ENCODE data around the gene SLIT3.

The SLIT3 gene

GRCh38 chr5:168734620-168735300, 566.2 kb downstream of the SLIT3 start:
- Histone ChIP-seq H3K4me3 (ENCODE audit: low read depth, low read length) (no peak overlapping the region), H3K4me1 (ENCODE audit: control insufficient read depth, insufficient read depth, low read length) (no peaks in the 10 kb centered on the region), H3K36me3 (ENCODE audit: control insufficient read depth in 2 of 2, insufficient read depth in 1 of 2, low read length in 2 of 2) (no peaks in the 10 kb centered on the region), H3K27ac (ENCODE audit: extremely low read depth, low read depth, low read length) (no peak overlapping the region), H3K9me3 (ENCODE audit: control insufficient read depth, insufficient read depth, low read depth, low read length) (no peaks in the 10 kb centered on the region)
- POLR2A ChIA-PET = no interaction called here
- TF ChIP-seq ZNF514 (tag by site-specific recombination; IDR thresholded peaks at IDR 0.05) (no peak), EGR2 (tag by site-specific recombination; IDR thresholded peaks at IDR 0.05; ENCODE audit: low read depth) (no peak), ZNF639 (tag by site-specific recombination; IDR thresholded peaks at IDR 0.05) (no peak), ZNF792 (tag by site-specific recombination; IDR thresholded peaks at IDR 0.05) (no peak), ZBTB20 (tag by site-specific recombination; IDR thresholded peaks at IDR 0.05) (no peak), ZBTB10 (tag by site-specific recombination; IDR thresholded peaks at IDR 0.05) (no peak), ZNF18 (tag by site-specific recombination; IDR thresholded peaks at IDR 0.05) (no peak), ZFP41 (tag by site-specific recombination; IDR thresholded peaks at IDR 0.05; ENCODE audit: borderline replicate concordance) (no peak), KLF10 (tag by site-specific recombination; IDR thresholded peaks at IDR 0.05) (no peak), ZNF561 (tag by site-specific recombination; IDR thresholded peaks at IDR 0.05; ENCODE audit: borderline replicate concordance) (no peak), ZNF513 (tag by site-specific recombination; IDR thresholded peaks at IDR 0.05) (no peak), ZNF701 (tag by site-specific recombination; IDR thresholded peaks at IDR 0.05) (no peak), ZSCAN30 (tag by site-specific recombination; IDR thresholded peaks at IDR 0.05) (no peak), ZNF132 (tag by site-specific recombination; IDR thresholded peaks at IDR 0.05; ENCODE audit: borderline replicate concordance) (no peak), ZNF692 (tag by site-specific recombination; IDR thresholded peaks at IDR 0.05) (no peak), ZNF121 (tag by site-specific recombination; IDR thresholded peaks at IDR 0.05) (no peak), ZXDB (tag by site-specific recombination; IDR thresholded peaks at IDR 0.05) (no peak), PRDM10 (tag by site-specific recombination; IDR thresholded peaks at IDR 0.05) (no peak), ZNF19 (tag by site-specific recombination; IDR thresholded peaks at IDR 0.05; ENCODE audit: low read depth) (no peak), ZNF175 (tag by site-specific recombination; IDR thresholded peaks at IDR 0.05) (no peak)
- CTCF ChIA-PET = interaction anchor here (1.0 to 1.2 kb wide), 2 partner anchors 13 to 29 kb away, joined by 3 read pairs; no protein-coding TSS in a partner anchor
